Panc1 (cell line): ENCODE results near the gene CSNK2A1. TPM values are rescaled to one million over a fixed set of nuclear protein-coding genes. Genes with fewer than 3 reads are reported as not detected.
"Not testable (repeated sequence)": the region's sequence is repeated elsewhere in the genome, so short reads cannot be mapped to it uniquely, and the experiment has no call there.

ENCODE experiments used
- ATAC-seq: fragments of 200-7000 bp; cut with Tn5 transposase; 2 replicates; pipeline ENCODE4 v1.9.1; 2020; ENCODE audit warnings: mild to moderate bottlenecking, moderate library complexity
- BruUV-seq: library from RNA; stranded (reverse); fragments of 400-500 nt; replicated peaks from 2 replicates; lab custom pipeline; 2021; lab: Mats Ljungman, UMichigan
- CTCF ChIA-PET: fragments of 300-600 bp; sonication (Branson Sonifier 250); formaldehyde crosslinking; loops from one replicate; lab custom pipeline; 2022; ENCODE audit warnings: antibody characterized with exemption; lab: Charles Lee
- POLR2A ChIA-PET: fragments of 300-600 bp; sonication (Branson Sonifier 250); formaldehyde crosslinking; loops from one replicate; lab custom pipeline; 2022; ENCODE audit warnings: antibody characterized with exemption; lab: Charles Lee
- DNase-seq: peaks from one replicate; pipeline ENCODE4 v3.0.0-alpha.2; 2010; ENCODE audit warnings: low read depth, low spot score
- H3K27ac ChIP-seq: 2 replicates; pipeline ENCODE4 v1.5.1; 2011; ENCODE audit warnings: mild to moderate bottlenecking, low read length, inconsistent platforms
- H3K27me3 ChIP-seq: fragments of 200-500 bp; sonication (Bioruptor generic); 2 replicates; pipeline ENCODE4 v1.6.0; 2014; ENCODE audit warnings: low read length, inconsistent platforms; ENCODE audit not compliant: control insufficient read depth, insufficient read depth
- H3K36me3 ChIP-seq: fragments of 200-500 bp; sonication (Bioruptor generic); 2 replicates; pipeline ENCODE4 v1.5.1; 2014; ENCODE audit warnings: inconsistent platforms, mild to moderate bottlenecking, low read length, moderate library complexity; ENCODE audit not compliant: control insufficient read depth, insufficient read depth
- H3K4me1 ChIP-seq: 2 replicates; pipeline ENCODE4 v1.5.1; 2011; ENCODE audit warnings: inconsistent platforms, mild to moderate bottlenecking, low read length, moderate library complexity; ENCODE audit not compliant: control insufficient read depth, insufficient read depth
- H3K4me3 ChIP-seq, 2 experiments: 2 replicates each; pipeline ENCODE4 v1.5.1; 2011 to 2012; ENCODE audit warnings: low read depth in 2 of 2, low read length in 2 of 2, mild to moderate bottlenecking in 2 of 2, inconsistent platforms in 1 of 2, moderate library complexity in 1 of 2
- H3K9me3 ChIP-seq: fragments of 200-500 bp; sonication (Bioruptor generic); 2 replicates; pipeline ENCODE4 v1.5.1; 2014; ENCODE audit warnings: low read depth, mild to moderate bottlenecking, inconsistent platforms, low read length, moderate library complexity; ENCODE audit not compliant: control insufficient read depth, insufficient read depth
- CTCF ChIP-seq: fragments of 450-650 bp; IDR thresholded peaks from 2 replicates; pipeline ENCODE4 v1.5.1; 2017; ENCODE audit warnings: mild to moderate bottlenecking
- POLR2AphosphoS5 ChIP-seq: IDR thresholded peaks from 2 replicates; pipeline ENCODE4 v1.6.1; 2012; ENCODE audit warnings: mild to moderate bottlenecking, low read depth, low read length, moderate library complexity
- REST ChIP-seq, 2 experiments: IDR thresholded peaks; 2 replicates each; pipeline ENCODE4 v1.6.1; 2011 to 2012; ENCODE audit warnings: low read depth in 2 of 2, control low read depth in 1 of 2, low read length in 1 of 2, mild to moderate bottlenecking in 1 of 2, moderate library complexity in 1 of 2; ENCODE audit not compliant: insufficient read depth in 1 of 2
- SIN3A ChIP-seq: IDR thresholded peaks from 2 replicates; pipeline ENCODE4 v1.6.1; 2012; ENCODE audit warnings: low read depth, mild to moderate bottlenecking, low read length, moderate library complexity, borderline replicate concordance; ENCODE audit not compliant: insufficient read depth
- TCF7L2 ChIP-seq: IDR thresholded peaks from 2 replicates; pipeline ENCODE4 v1.6.1; 2011; ENCODE audit warnings: mild to moderate bottlenecking, low read depth, low read length, inconsistent platforms
- in situ Hi-C: cut with HindIII; loops from 2 replicates; pipeline ENCODE4 v1.10.0; 2016; ENCODE audit warnings: low sequenced_read_pairs, low pct_unique_long_range_greater_than_20kb
- intact Hi-C: fragments of 100-400 bp; cut with micrococcal nuclease; formaldehyde crosslinking; loops from one replicate; pipeline ENCODE4 v1.10.0; 2022; ENCODE audit not compliant: unreplicated experiment
- total RNA-seq: library from RNA; stranded (reverse); gene quantifications from one replicate; pipeline ENCODE4 v1.2.1, GENCODE V29; 2021; ENCODE audit not compliant: unreplicated experiment

The CSNK2A1 gene
- total RNA-seq, 1 experiment from 2014 or later: 191 TPM

GRCh38 chr20:478010-478948 is 65.3 kb downstream of the CSNK2A1 start:
- no TSS peak for BruUV-seq
- H3K4me1 ChIP-seq: no peaks in the 10 kb centered on the region
- in situ Hi-C loops: no loop called here
- no peaks in the 10 kb centered on the region for H3K27me3 ChIP-seq
- ATAC-seq (no peak), DNase-seq (no peak)
- no peak overlapping the region for H3K4me3 ChIP-seq
- ChIA-PET CTCF (interaction anchor here (0.6 to 0.7 kb wide), 2 partner anchors 48 to 261 kb away, joined by 6 to 7 read pairs; no protein-coding TSS in a partner anchor), POLR2A (no interaction called here)
- intact Hi-C loops: no loop called here
- TF ChIP-seq TCF7L2 (no peak), SIN3A (no peak), CTCF (no peak; the same call in 1 of the 2 replicates), REST (IDR thresholded peaks at IDR 0.05; ENCODE audit: insufficient read depth in 1 of 2, low read depth in 2 of 2, low read length in 1 of 2) (no peak), POLR2AphosphoS5 (no peak)
- H3K36me3 ChIP-seq: peaks cover 20% of the 10 kb centered on the region
- H3K27ac ChIP-seq: no peak overlapping the region
- no peaks in the 10 kb centered on the region for H3K9me3 ChIP-seq

- H3K4me3 ChIP-seq, BruUV-seq, intact Hi-C loops, POLR2A ChIA-PET, H3K27ac ChIP-seq, CTCF ChIA-PET, H3K9me3 ChIP-seq, DNase-seq, H3K27me3 ChIP-seq, H3K4me1 ChIP-seq, in situ Hi-C loops, ATAC-seq: not testable (repeated sequence)
- H3K36me3 ChIP-seq: peaks cover 13% of the 10 kb centered on the region
- 0 out of 2 replicates have a peak, but pooled peaks have one; percentile 1 for TF ChIP-seq POLR2AphosphoS5
Observed at GRCh38 chr20:476561-477249, 66.9 kb downstream of the CSNK2A1 start.
